Upper lobe of left lung (tissue), 4 donors: ENCODE data around the gene CHST13.

Experiments
- EP300 ChIP-seq, 4 donors: sonication (generic); formaldehyde crosslinking; IDR thresholded peaks; one replicate each; pipeline ENCODE4 v1.5.1; 2017; ENCODE audit warnings: antibody characterized with exemption in 4 of 4, control low read depth in 2 of 4
- POLR2A ChIP-seq, 4 donors: fragments of 450-650 bp; IDR thresholded peaks; one replicate each; pipeline ENCODE4 v1.5.1; 2016 to 2017; ENCODE audit warnings: antibody characterized with exemption in 4 of 4, mild to moderate bottlenecking in 2 of 4
- POLR2AphosphoS5 ChIP-seq, 2 donors: sonication (generic); formaldehyde crosslinking; IDR thresholded peaks; one replicate each; pipeline ENCODE4 v1.5.1; 2017; ENCODE audit warnings: antibody characterized with exemption in 2 of 2
- TF ChIP-seq, protein P1 (sequence below), 6 experiments: fragments of 450-650 bp in 4 of 6; fragments of 200-600 bp in 2 of 6; sonication (generic) in 2 of 6; IDR thresholded peaks; one replicate each; pipeline ENCODE4 v1.5.1; 2016 to 2019; ENCODE audit warnings: antibody characterized with exemption in 6 of 6

DNA sequence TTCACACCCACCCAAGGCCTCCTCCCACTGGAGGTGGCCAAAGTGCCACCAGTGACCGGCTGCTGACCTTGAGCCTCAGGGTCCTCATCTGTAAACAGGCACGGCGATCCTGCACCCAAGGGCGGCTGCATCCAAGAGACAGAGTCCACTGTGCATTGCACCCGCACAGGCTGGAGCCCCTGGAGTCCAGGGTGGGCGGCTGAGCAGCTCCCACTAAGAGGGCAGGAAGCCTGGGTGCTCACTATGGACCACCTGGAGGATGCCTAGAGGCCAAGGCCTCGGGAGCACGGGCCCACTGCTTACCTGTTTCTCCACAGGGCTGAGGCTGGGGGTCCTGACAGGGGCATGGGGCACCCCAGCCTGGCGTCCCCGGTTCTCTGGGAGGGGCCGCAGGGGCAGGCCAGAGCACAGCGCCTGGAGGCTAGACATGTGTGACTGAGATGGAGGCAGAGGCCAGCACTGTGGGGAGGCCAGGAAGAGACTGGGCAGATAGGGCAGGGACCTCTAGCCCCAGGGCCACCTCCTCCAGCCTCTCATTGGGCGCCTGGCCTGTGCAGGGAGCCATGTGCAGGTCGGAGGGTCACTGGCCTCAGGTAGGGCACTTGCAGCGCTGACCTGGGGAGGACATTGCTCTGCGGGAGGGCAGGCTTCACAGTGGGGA, 6.5 kb upstream of the CHST13 start, which contains the start of gene UROC1:
- TF ChIP-seq, protein P1, sequence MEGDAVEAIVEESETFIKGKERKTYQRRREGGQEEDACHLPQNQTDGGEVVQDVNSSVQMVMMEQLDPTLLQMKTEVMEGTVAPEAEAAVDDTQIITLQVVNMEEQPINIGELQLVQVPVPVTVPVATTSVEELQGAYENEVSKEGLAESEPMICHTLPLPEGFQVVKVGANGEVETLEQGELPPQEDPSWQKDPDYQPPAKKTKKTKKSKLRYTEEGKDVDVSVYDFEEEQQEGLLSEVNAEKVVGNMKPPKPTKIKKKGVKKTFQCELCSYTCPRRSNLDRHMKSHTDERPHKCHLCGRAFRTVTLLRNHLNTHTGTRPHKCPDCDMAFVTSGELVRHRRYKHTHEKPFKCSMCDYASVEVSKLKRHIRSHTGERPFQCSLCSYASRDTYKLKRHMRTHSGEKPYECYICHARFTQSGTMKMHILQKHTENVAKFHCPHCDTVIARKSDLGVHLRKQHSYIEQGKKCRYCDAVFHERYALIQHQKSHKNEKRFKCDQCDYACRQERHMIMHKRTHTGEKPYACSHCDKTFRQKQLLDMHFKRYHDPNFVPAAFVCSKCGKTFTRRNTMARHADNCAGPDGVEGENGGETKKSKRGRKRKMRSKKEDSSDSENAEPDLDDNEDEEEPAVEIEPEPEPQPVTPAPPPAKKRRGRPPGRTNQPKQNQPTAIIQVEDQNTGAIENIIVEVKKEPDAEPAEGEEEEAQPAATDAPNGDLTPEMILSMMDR (IDR thresholded peaks at IDR 0.05) = no peak
- TF ChIP-seq POLR2A (IDR thresholded peaks at IDR 0.05) (no peak), EP300 (IDR thresholded peaks at IDR 0.05) (no peak), POLR2AphosphoS5 (IDR thresholded peaks at IDR 0.05) (no peak)
